Thoracic aorta endothelial cell (primary cell): ENCODE measurements around the gene TMEM14C. TPM values are rescaled to one million over a fixed set of nuclear protein-coding genes. Genes with fewer than 3 reads are reported as not detected.

Experiments
- small RNA-seq: library from RNA; depleted of rRNA; stranded (forward); fragments of <200 nt; gene quantifications from one replicate; pipeline ENCODE3, GENCODE V24; 2012
- total RNA-seq: library from RNA; depleted of rRNA; stranded (reverse); fragments of >200 nt; gene quantifications from 2 replicates; pipeline ENCODE4 v1.2.3, GENCODE V29; 2012

Gene TMEM14C
- total RNA-seq = 78.7 and 107 TPM in 2 replicates

DNA sequence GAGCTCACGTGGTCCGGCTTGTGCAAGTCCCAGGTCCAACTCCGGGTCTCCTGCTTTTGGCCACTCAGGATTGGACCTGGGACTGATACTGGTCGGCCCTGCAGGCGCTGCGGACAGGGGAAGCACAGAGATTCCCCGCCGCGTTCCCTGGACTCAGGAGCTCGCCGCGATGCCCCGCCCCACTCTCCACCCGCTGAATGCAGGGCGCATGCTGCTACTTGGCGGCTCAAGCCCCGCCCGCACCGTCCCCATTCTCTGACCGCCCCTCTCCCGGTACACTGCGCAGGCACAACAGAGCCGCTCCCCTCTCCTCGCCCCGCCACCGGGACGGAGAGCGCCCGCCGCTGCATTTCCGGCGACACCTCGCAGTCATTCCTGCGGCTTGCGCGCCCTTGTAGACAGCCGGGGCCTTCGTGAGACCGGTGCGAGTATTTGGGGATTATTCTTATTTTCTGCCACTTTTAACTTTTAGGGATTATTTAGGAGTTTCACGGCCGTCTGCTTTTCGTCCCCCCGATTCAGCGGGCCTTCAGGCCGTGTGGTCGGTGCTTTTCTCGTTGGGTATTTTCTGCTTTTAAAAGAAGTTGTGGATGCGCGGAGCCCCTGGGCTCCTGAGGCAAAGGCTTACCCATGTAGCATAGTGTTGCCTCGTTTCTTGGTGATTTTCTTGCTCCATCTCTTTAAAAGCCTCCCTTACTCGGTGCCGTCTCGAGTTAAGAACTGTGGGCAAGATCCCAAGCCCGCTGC is at the start of gene TMEM14C:
TSS of gene TMEM14C (plus strand) at position 251 of the 747 bp plus-strand sequence. CDS start 1,544 bp downstream, outside the sequence.

DNA sequence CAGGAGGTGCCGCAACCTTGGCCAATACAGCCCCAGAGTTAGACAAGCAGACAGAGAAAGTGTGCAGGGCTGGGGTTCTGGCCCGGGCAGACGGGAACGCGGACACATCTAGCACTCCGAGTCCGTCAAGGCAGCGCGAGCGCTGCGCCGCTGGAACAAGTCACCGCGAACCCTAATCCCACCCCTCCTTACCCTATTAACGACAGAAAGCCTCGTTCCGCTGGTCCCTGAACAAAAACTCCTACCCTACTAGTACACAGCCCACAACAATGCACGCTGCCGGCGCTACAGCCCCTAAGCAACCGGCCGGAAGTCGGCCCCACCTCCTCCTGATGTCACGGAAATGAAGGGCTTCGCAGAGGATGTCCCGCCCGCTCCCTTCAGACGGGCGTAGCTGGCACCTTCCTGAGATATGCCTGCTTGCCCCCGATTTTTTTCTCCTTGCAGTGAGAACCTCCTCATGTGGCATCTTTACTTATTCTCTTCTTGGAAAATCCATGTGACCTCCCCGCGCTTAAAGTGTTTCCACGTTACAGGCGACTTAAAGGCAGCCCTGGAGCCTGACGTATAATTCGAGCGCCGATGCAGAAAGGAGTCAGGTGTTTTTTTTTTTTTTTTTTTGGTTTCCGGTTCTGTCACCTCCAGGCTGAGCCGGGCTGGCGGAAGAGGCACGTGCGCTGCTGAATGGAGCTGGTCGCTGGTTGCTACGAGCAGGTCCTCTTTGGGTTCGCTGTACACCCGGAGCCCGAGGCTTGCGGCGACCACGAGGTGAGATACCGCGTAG is 28.4 kb upstream of the TMEM14C start, which contains the start of the genes C6orf52 and PAK1IP1:
TSS of gene C6orf52 (minus strand) at position 315 of the 784 bp plus-strand sequence. CDS start 7,066 bp downstream, outside the sequence.
TSS of gene PAK1IP1 (plus strand) at position 671 of the 784 bp plus-strand sequence. CDS start at position 685, 14 bp downstream.

DNA sequence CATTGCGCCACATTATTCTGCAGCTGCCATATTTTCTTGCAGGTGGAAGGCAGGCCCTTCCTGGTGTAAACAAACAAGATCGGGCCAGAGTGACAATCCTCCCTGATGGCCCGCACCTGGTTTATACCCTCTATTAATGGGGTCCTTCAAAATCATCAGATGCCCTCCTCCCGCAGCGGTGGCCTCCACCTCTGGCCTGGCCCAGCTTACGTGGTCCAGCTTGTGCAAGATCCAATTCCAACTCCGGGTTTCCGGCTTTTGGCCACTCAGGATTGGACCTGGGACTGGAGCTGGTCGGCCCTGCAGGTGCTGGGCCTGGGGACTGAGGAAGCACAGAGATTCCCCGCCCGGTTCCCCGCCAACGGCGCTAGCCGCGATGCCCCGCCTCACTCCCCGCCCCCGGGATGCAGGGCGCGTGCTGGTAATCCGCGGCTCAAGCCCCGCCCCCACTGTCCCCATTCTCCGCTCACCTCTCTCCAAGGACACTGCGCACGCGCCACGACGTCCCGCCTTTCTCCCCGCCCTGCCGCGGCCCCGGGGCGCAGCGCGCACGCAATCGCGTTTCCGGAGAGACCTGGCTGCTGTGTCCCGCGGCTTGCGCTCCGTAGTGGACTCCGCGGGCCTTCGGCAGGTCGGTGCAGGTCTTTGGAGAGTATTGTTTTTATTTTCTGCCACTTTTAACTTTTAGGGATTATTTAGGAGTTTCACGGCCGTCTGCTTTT is 24.5 kb downstream of the TMEM14C start, which contains the start of gene TMEM14B:
TSS of gene TMEM14B (plus strand) at position 555 of the 722 bp plus-strand sequence. CDS start 1,441 bp downstream, outside the sequence.

Small RNAs within 50 kb of the gene (small RNA-seq; reads per million reads assigned to genes)
- not detected for gene RF00019
- not detected for gene RNA5SP203

Other genes starting within 250 kb of the TMEM14C start
- gene GCNT2, start 201.7 kb upstream of the TMEM14C start, total RNA-seq = 14.5 and 19.8 TPM in 2 replicates
- gene C6orf52, start 28.5 kb upstream of the TMEM14C start, total RNA-seq = not detected in 2 replicates
- 33.7 and 35.6 TPM in 2 replicates for gene PAK1IP1, start 28.1 kb upstream of the TMEM14C start, total RNA-seq
- gene TMEM14B, start 24.7 kb downstream of the TMEM14C start, total RNA-seq = 64.9 and 71.0 TPM in 2 replicates
- gene MAK, start 115.5 kb downstream of the TMEM14C start, total RNA-seq = 0.07 TPM in 1 of 2 replicates, not detected in the other
- not detected in 2 replicates for gene GCM2, start 159.0 kb downstream of the TMEM14C start, total RNA-seq
- gene SYCP2L, start 164.0 kb downstream of the TMEM14C start, total RNA-seq = not detected in 2 replicates